Measurements from ENCODE around the gene SLC35C1. TPM values are rescaled to one million over a fixed set of nuclear protein-coding genes. Genes with fewer than 3 reads are reported as not detected.

Gene SLC35C1
- total RNA-seq, 4 donors from 2014 or later: 11.2 to 15.8 (median 14.0) TPM

GRCh38 chr11:45809456-45810395, 4.8 kb downstream of the SLC35C1 start:
- no peak for TF ChIP-seq POLR2A (IDR thresholded peaks at IDR 0.05)
- intact Hi-C loops (cut with DNase I): loop anchor here (10.0 kb wide), 1 partner anchor 105 kb away; the partner anchor contains the start of gene PEX16
- no peak overlapping the region for H3K4me3 ChIP-seq (replicated peaks in 1 of 3)
- no peaks in the 10 kb centered on the region for H3K9me3 ChIP-seq
- H3K4me1 ChIP-seq: peaks cover 25 to 31% of the 10 kb centered on the region in 2 donors
- no peak overlapping the region for H3K27ac ChIP-seq
- WGBS, 2 donors: 79 to 85% methylated on average over 11 of the region's 11 CpGs
- no peaks in the 10 kb centered on the region for H3K27me3 ChIP-seq
- no peak for DNase-seq
- peaks cover 12 to 17% of the 10 kb centered on the region in 2 donors for H3K36me3 ChIP-seq

- 91 to 96% methylated on average over 23 of the region's 23 CpGs for WGBS, 2 donors
- peaks cover 12 to 17% of the 10 kb centered on the region in 2 donors for H3K36me3 ChIP-seq
- peaks cover 22 to 30% of the 10 kb centered on the region in 2 donors for H3K4me1 ChIP-seq
- H3K27me3 ChIP-seq: no peaks in the 10 kb centered on the region
- H3K9me3 ChIP-seq: no peaks in the 10 kb centered on the region
- DNase-seq: no peak
- no peak for TF ChIP-seq POLR2A (IDR thresholded peaks at IDR 0.05)
- no peak for TF ChIP-seq CTCF (IDR thresholded peaks at IDR 0.05)
- intact Hi-C loops (cut with DNase I): no loop called here
- no peak overlapping the region for H3K4me3 ChIP-seq (replicated peaks in 1 of 3)
- no peak overlapping the region for H3K27ac ChIP-seq
Observed at GRCh38 chr11:45810431-45811108, 5.6 kb downstream of the SLC35C1 start.

- peaks cover 17 to 25% of the 10 kb centered on the region in 2 donors for H3K4me1 ChIP-seq
- no peak overlapping the region for H3K4me3 ChIP-seq (replicated peaks in 1 of 3)
- intact Hi-C loops (cut with DNase I): no loop called here
- H3K27me3 ChIP-seq: no peaks in the 10 kb centered on the region
- H3K9me3 ChIP-seq: no peaks in the 10 kb centered on the region
- no peak for DNase-seq
- 89 to 92% methylated on average over 12 to 17 of the region's 17 CpGs for WGBS, 2 donors
- H3K36me3 ChIP-seq: peaks cover 12 to 17% of the 10 kb centered on the region in 2 donors
- H3K27ac ChIP-seq: no peak overlapping the region
- no peak for TF ChIP-seq CTCF (IDR thresholded peaks at IDR 0.05)
- TF ChIP-seq POLR2A (IDR thresholded peaks at IDR 0.05): no peak
Observed at GRCh38 chr11:45811109-45811435, 6.1 kb downstream of the SLC35C1 start.

- peaks cover 12 to 17% of the 10 kb centered on the region in 2 donors for H3K36me3 ChIP-seq
- no peaks in the 10 kb centered on the region for H3K9me3 ChIP-seq
- TF ChIP-seq CTCF (IDR thresholded peaks at IDR 0.05): no peak
- no peak for DNase-seq
- H3K4me1 ChIP-seq: peaks cover 11 to 18% of the 10 kb centered on the region in 2 donors
- H3K27me3 ChIP-seq: no peaks in the 10 kb centered on the region
- no peak overlapping the region for H3K4me3 ChIP-seq (replicated peaks in 1 of 3)
- intact Hi-C loops (cut with DNase I): no loop called here
- WGBS, 2 donors: 86 to 88% methylated on average over 4 to 8 of the region's 8 CpGs
- no peak overlapping the region for H3K27ac ChIP-seq
Observed at GRCh38 chr11:45811571-45812290, 6.8 kb downstream of the SLC35C1 start.
